Peyer's patch (tissue), 4 donors: ENCODE measurements around the gene FREM3.

Experiments used
- POLR2A ChIP-seq, 2 donors: fragments of 450-650 bp; IDR thresholded peaks; one replicate each; pipeline ENCODE4 v1.5.1; 2017; ENCODE audit warnings: antibody characterized with exemption in 2 of 2, mild to moderate bottlenecking in 2 of 2, moderate library complexity in 2 of 2
- TF ChIP-seq, protein P1 (sequence below), 6 experiments: fragments of 450-650 bp in 4 of 6; fragments of 200-600 bp in 2 of 6; sonication (generic) in 1 of 6; IDR thresholded peaks; one replicate each; pipeline ENCODE4 v1.5.1; 2017 to 2019; ENCODE audit warnings: antibody characterized with exemption in 6 of 6, mild to moderate bottlenecking in 3 of 6, moderate library complexity in 1 of 6

DNA sequence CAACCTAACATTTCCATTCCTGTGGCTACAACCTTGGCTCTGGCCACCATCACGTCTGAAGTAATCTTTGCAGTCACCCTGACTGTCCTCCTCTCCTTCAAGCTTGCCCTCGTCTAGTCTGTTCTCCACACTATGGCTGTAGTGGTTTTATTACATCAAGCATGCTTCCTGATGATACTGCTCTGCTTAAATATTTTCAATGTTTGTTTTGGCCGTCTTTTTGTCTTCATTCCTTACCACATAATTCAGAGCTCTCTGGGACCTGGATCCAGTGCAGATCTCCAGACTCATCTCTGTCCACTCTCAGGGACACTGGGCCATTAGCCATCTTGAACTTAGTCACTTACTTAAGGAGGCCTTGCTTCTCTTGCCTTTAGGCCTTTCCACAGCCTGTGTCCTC, 27.7 kb upstream of the FREM3 start:
- TF ChIP-seq, protein P1, sequence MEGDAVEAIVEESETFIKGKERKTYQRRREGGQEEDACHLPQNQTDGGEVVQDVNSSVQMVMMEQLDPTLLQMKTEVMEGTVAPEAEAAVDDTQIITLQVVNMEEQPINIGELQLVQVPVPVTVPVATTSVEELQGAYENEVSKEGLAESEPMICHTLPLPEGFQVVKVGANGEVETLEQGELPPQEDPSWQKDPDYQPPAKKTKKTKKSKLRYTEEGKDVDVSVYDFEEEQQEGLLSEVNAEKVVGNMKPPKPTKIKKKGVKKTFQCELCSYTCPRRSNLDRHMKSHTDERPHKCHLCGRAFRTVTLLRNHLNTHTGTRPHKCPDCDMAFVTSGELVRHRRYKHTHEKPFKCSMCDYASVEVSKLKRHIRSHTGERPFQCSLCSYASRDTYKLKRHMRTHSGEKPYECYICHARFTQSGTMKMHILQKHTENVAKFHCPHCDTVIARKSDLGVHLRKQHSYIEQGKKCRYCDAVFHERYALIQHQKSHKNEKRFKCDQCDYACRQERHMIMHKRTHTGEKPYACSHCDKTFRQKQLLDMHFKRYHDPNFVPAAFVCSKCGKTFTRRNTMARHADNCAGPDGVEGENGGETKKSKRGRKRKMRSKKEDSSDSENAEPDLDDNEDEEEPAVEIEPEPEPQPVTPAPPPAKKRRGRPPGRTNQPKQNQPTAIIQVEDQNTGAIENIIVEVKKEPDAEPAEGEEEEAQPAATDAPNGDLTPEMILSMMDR (IDR thresholded peaks at IDR 0.05), result no peak
- TF ChIP-seq POLR2A (IDR thresholded peaks at IDR 0.05), result no peak
